Kidney tubule cell (primary cell): ENCODE measurements around the gene BIVM.

Experiments used
- DNase-seq: peaks from one replicate; pipeline ENCODE4 v3.0.0-alpha.2; 2018; ENCODE audit warnings: low spot score

The BIVM gene

GRCh38 chr13:102881819-102882686 lies 83.1 kb downstream of the BIVM start:
- DNase-seq = no peak
